Endothelial cell of umbilical vein (primary cell): Measurements from ENCODE around the gene CDKL2. TPM values are rescaled to one million over a fixed set of nuclear protein-coding genes. Genes with fewer than 3 reads are reported as not detected.

ENCODE experiments used
- BruUV-seq: library from RNA; stranded (reverse); fragments of 400-500 nt; replicated peaks from 2 replicates; lab custom pipeline; 2021; lab: Mats Ljungman, UMichigan
- CTCF ChIA-PET: fragments of 300-600, 350-600 bp; sonication (Branson Sonifier 250); formaldehyde crosslinking; loops from one replicate; lab custom pipeline; 2021; ENCODE audit warnings: antibody characterized with exemption, inconsistent platforms; lab: Charles Lee
- POLR2A ChIA-PET: fragments of 300-600, 350-600 bp; sonication (Branson Sonifier 250); formaldehyde crosslinking; loops from one replicate; lab custom pipeline; 2021; ENCODE audit warnings: antibody characterized with exemption, inconsistent platforms; lab: Charles Lee
- DNase-seq: peaks from one replicate; pipeline ENCODE4 v3.0.0-alpha.2; 2011; ENCODE audit warnings: low read depth, low spot score
- FAIRE-seq: peaks from 2 replicates; lab custom pipeline; 2011; peaks lifted over from hg19 to GRCh38; lab: Jason Lieb, UNC
- H2AFZ ChIP-seq: 2 replicates; pipeline ENCODE4 v1.6.0; 2012; ENCODE audit warnings: low read depth, low read length, control low read depth, inconsistent platforms
- H3K27ac ChIP-seq: 2 replicates; pipeline ENCODE4 v1.5.1; 2011; ENCODE audit warnings: low read depth, mild to moderate bottlenecking, control low read depth, low read length, moderate library complexity; ENCODE audit not compliant: insufficient read depth
- H3K27me3 ChIP-seq, 2 experiments: 2 replicates each; pipeline versions ENCODE4 v1.6.0 to v1.6.1; 2011; ENCODE audit warnings: low read length in 2 of 2, mixed read lengths in 1 of 2; ENCODE audit not compliant: control insufficient read depth in 2 of 2, insufficient read depth in 2 of 2
- H3K36me3 ChIP-seq, 2 experiments: 2 replicates in 1 of 2; 3 replicates in 1 of 2; pipeline ENCODE4 v1.5.1; 2011; ENCODE audit warnings: low read length in 2 of 2, mild to moderate bottlenecking in 1 of 2, moderate library complexity in 1 of 2; ENCODE audit not compliant: control insufficient read depth in 2 of 2, insufficient read depth in 2 of 2; ENCODE audit errors: extremely low read depth in 1 of 2
- H3K4me1 ChIP-seq: 3 replicates; pipeline ENCODE4 v1.5.1; 2011; ENCODE audit warnings: mild to moderate bottlenecking, low read length; ENCODE audit not compliant: control insufficient read depth, insufficient read depth; ENCODE audit errors: extremely low read depth
- H3K4me2 ChIP-seq: 2 replicates; pipeline ENCODE4 v1.6.1; 2011; ENCODE audit warnings: low read length, control low read depth, mixed read lengths; ENCODE audit not compliant: insufficient read depth
- H3K4me3 ChIP-seq, 3 experiments: fragments of 200-600 bp in 1 of 3; sonication (generic), shearing (Covaris generic) in 1 of 3; replicated peaks in 1 of 3; 2 replicates each; pipeline ENCODE4 v1.5.1; 2011 to 2016; ENCODE audit warnings: control low read depth in 3 of 3, low read length in 3 of 3, mild to moderate bottlenecking in 2 of 3, inconsistent platforms in 1 of 3, low read depth in 1 of 3, moderate library complexity in 1 of 3; ENCODE audit not compliant: insufficient read depth in 1 of 3
- H3K79me2 ChIP-seq: 2 replicates; pipeline ENCODE4 v1.6.0; 2012; ENCODE audit warnings: low read length, inconsistent platforms; ENCODE audit not compliant: control insufficient read depth, insufficient read depth
- H3K9ac ChIP-seq: replicated peaks from 2 replicates; pipeline ENCODE3; 2011; ENCODE audit warnings: low read length, control low read depth; ENCODE audit not compliant: insufficient read depth; ENCODE audit errors: extremely low read depth
- H3K9me1 ChIP-seq: replicated peaks from 3 replicates; pipeline ENCODE4 v1.6.0; 2011; ENCODE audit warnings: mild to moderate bottlenecking, low read length; ENCODE audit not compliant: control insufficient read depth, insufficient read depth; ENCODE audit errors: extremely low read depth
- H3K9me3 ChIP-seq: replicated peaks from 2 replicates; pipeline ENCODE4 v1.5.1; 2012; ENCODE audit warnings: low read length, inconsistent platforms; ENCODE audit not compliant: control insufficient read depth, insufficient read depth
- H4K20me1 ChIP-seq: replicated peaks from 2 replicates; pipeline ENCODE3; 2011; ENCODE audit warnings: mild to moderate bottlenecking, low read length; ENCODE audit not compliant: control insufficient read depth, insufficient read depth; ENCODE audit errors: extremely low read depth
- CTCF ChIP-seq, 2 donors: IDR thresholded peaks; 1 replicate in 1 of 2; 2 replicates in 1 of 2; pipeline ENCODE4 v1.5.1; 2011; ENCODE audit warnings: low read length in 2 of 2, mild to moderate bottlenecking in 2 of 2, moderate library complexity in 2 of 2, control low read depth in 1 of 2, inconsistent platforms in 1 of 2, low read depth in 1 of 2; ENCODE audit not compliant: insufficient read depth in 1 of 2; ENCODE audit errors: extremely low read depth in 1 of 2
- EZH2 ChIP-seq: IDR thresholded peaks from 2 replicates; pipeline ENCODE4 v1.6.1; 2012; ENCODE audit warnings: borderline replicate concordance, low read depth, mild to moderate bottlenecking, moderate library complexity, low read length, inconsistent platforms; ENCODE audit not compliant: severe bottlenecking
- FOS ChIP-seq: IDR thresholded peaks from 2 replicates; pipeline ENCODE4 v1.6.1; 2011; ENCODE audit warnings: mild to moderate bottlenecking, low read length, moderate library complexity, borderline replicate concordance; ENCODE audit not compliant: insufficient read depth
- GATA2 ChIP-seq: IDR thresholded peaks from 2 replicates; pipeline ENCODE4 v1.7.0; 2011; ENCODE audit warnings: low read depth, mild to moderate bottlenecking, moderate library complexity, mixed read lengths, low read length; ENCODE audit not compliant: insufficient read length, insufficient read depth
- JUN ChIP-seq: IDR thresholded peaks from 2 replicates; pipeline ENCODE4 v1.6.1; 2011; ENCODE audit warnings: borderline replicate concordance, low read depth; ENCODE audit not compliant: insufficient read length, insufficient read depth
- MAX ChIP-seq: IDR thresholded peaks from 2 replicates; pipeline ENCODE4 v1.6.1; 2011; ENCODE audit not compliant: insufficient read depth, insufficient read length
- MYC ChIP-seq: IDR thresholded peaks from one replicate; pipeline ENCODE4 v1.6.1; 2011; ENCODE audit warnings: mild to moderate bottlenecking, low read depth, low read length
- POLR2A ChIP-seq: IDR thresholded peaks from 2 replicates; pipeline ENCODE4 v1.6.1; 2012; ENCODE audit warnings: low read depth, mild to moderate bottlenecking, control low read depth, low read length
- POLR2AphosphoS5 ChIP-seq: IDR thresholded peaks from 2 replicates; pipeline ENCODE4 v1.6.1; 2012; ENCODE audit warnings: low read depth, mild to moderate bottlenecking, control low read depth, low read length, moderate library complexity; ENCODE audit not compliant: insufficient read depth
- dilution Hi-C: fragments of 300-500 bp; cut with MboI; formaldehyde crosslinking; loops from one replicate; pipeline ENCODE4 v1.15.0; 2019; ENCODE audit warnings: low sequenced_read_pairs; ENCODE audit not compliant: extremely low pct_ligation_motif_present
- intact Hi-C: fragments of 100-400 bp; cut with micrococcal nuclease; formaldehyde crosslinking; loops from one replicate; pipeline ENCODE4 v1.10.0; 2022
- polyA plus RNA-seq, 4 experiments: library from polyadenylated mRNA; depleted of rRNA in 3 of 4; stranded (reverse) in 3 of 4; unstranded in 1 of 4; fragments of >200 nt; gene quantifications; 2 replicates each; pipeline versions ENCODE4 v1.2.1 to v1.2.3, GENCODE V29; 2011 to 2012; ENCODE audit warnings: missing spikeins in 1 of 4
- total RNA-seq: library from RNA; stranded (reverse); gene quantifications from 2 replicates; pipeline ENCODE4 v1.2.3, GENCODE V29; 2021

The CDKL2 gene
- total and polyA plus RNA-seq, 2 donors (not counting 3 experiments of a cell fraction or from before 2014, with no cell fraction given), result 0.23 to 0.55 TPM

- ChIA-PET CTCF (interaction anchor here (1.6 kb wide), 1 partner anchor 10 kb away, joined by 5 read pairs; no protein-coding TSS in a partner anchor), POLR2A (no interaction called here)
- no peak overlapping the region for H3K9ac ChIP-seq
- no peak for FAIRE-seq
- H3K27ac ChIP-seq, result no peak overlapping the region
- DNase-seq, result no peak
- no peak overlapping the region for H2AFZ ChIP-seq
- H3K9me1 ChIP-seq, result no peaks in the 10 kb centered on the region
- H3K79me2 ChIP-seq, result no peaks in the 10 kb centered on the region
- TF ChIP-seq POLR2AphosphoS5, result no peak
- no peak for TF ChIP-seq CTCF (IDR thresholded peaks at IDR 0.05; ENCODE audit: extremely low read depth in 1 of 2, insufficient read depth in 1 of 2, low read depth in 1 of 2, low read length in 2 of 2)
- no peak for TF ChIP-seq JUN
- no peak for TF ChIP-seq MYC
- dilution Hi-C loops, result no loop called here
- no peaks in the 10 kb centered on the region for H3K9me3 ChIP-seq
- no peaks in the 10 kb centered on the region for H3K36me3 ChIP-seq
- H3K4me3 ChIP-seq, result no peak overlapping the region
- no peaks in the 10 kb centered on the region for H3K27me3 ChIP-seq
- no peaks in the 10 kb centered on the region for H3K4me1 ChIP-seq
- intact Hi-C loops, result no loop called here
- no TSS peak for BruUV-seq
- H4K20me1 ChIP-seq, result no peaks in the 10 kb centered on the region
- no peak overlapping the region for H3K4me2 ChIP-seq
These were observed 6.8 kb upstream of the CDKL2 start for GRCh38 chr4:75637176-75637575.

- H3K9me3 ChIP-seq, result no peaks in the 10 kb centered on the region
- POLR2A ChIA-PET, result no interaction called here
- H3K79me2 ChIP-seq, result no peaks in the 10 kb centered on the region
- H3K4me2 ChIP-seq, result no peak overlapping the region
- H3K27ac ChIP-seq, result no peak overlapping the region
- H3K9ac ChIP-seq, result no peak overlapping the region
- no TSS peak for BruUV-seq
- H3K9me1 ChIP-seq, result no peaks in the 10 kb centered on the region
- no peaks in the 10 kb centered on the region for H3K36me3 ChIP-seq
- CTCF ChIA-PET, result no interaction called here
- dilution Hi-C loops (no loop called here), intact Hi-C loops (no loop called here)
- no peaks in the 10 kb centered on the region for H4K20me1 ChIP-seq
- H3K4me3 ChIP-seq, result no peak overlapping the region
- FAIRE-seq (no peak), DNase-seq (no peak)
- H3K4me1 ChIP-seq, result peaks cover 4% of the 10 kb centered on the region
- TF ChIP-seq GATA2, result no peak
- TF ChIP-seq CTCF (IDR thresholded peaks at IDR 0.05; ENCODE audit: extremely low read depth in 1 of 2, insufficient read depth in 1 of 2, low read depth in 1 of 2, low read length in 2 of 2), result no peak
- TF ChIP-seq MYC, result no peak
- TF ChIP-seq EZH2, result no peak
- TF ChIP-seq MAX, result no peak
- TF ChIP-seq JUN, result no peak
- no peak for TF ChIP-seq POLR2A
- no peak for TF ChIP-seq FOS
- TF ChIP-seq POLR2AphosphoS5, result no peak
- no peak overlapping the region for H2AFZ ChIP-seq
- no peaks in the 10 kb centered on the region for H3K27me3 ChIP-seq
These were observed 4.6 kb upstream of the CDKL2 start for GRCh38 chr4:75634951-75635350.
